Keratinocyte (primary cell): ENCODE results near the gene SUGCT. TPM values are rescaled to one million over a fixed set of nuclear protein-coding genes. Genes with fewer than 3 reads are reported as not detected.

Source experiments
- DNase-seq: peaks from one replicate; pipeline ENCODE4 v3.0.0-alpha.2; 2011; ENCODE audit warnings: low read depth, missing footprints, low spot score
- FAIRE-seq: peaks from 2 replicates; lab custom pipeline; 2011; peaks lifted over from hg19 to GRCh38; lab: Jason Lieb, UNC
- H2AFZ ChIP-seq: 2 replicates; pipeline ENCODE4 v1.6.0; 2012; ENCODE audit warnings: low read length, control low read depth, inconsistent platforms; ENCODE audit not compliant: control insufficient read depth
- H3K27ac ChIP-seq: 2 replicates; pipeline ENCODE4 v1.5.1; 2011; ENCODE audit warnings: low read length; ENCODE audit not compliant: control insufficient read depth, insufficient read depth
- H3K27me3 ChIP-seq: 3 replicates; pipeline ENCODE4 v1.6.0; 2011; ENCODE audit warnings: low read length; ENCODE audit not compliant: control insufficient read depth, insufficient read depth; ENCODE audit errors: extremely low read depth
- H3K36me3 ChIP-seq, 2 experiments: 2 replicates in 1 of 2; 3 replicates in 1 of 2; pipeline ENCODE4 v1.5.1; 2011; ENCODE audit warnings: low read length in 2 of 2, mild to moderate bottlenecking in 1 of 2; ENCODE audit not compliant: control insufficient read depth in 2 of 2, insufficient read depth in 2 of 2; ENCODE audit errors: extremely low read depth in 1 of 2
- H3K4me1 ChIP-seq: 3 replicates; pipeline ENCODE4 v1.5.1; 2011; ENCODE audit warnings: low read length; ENCODE audit not compliant: control insufficient read depth, insufficient read depth; ENCODE audit errors: extremely low read depth
- H3K4me2 ChIP-seq: 3 replicates; pipeline ENCODE4 v1.6.0; 2011; ENCODE audit warnings: low read depth, low read length; ENCODE audit not compliant: control insufficient read depth, insufficient read depth; ENCODE audit errors: extremely low read depth
- H3K4me3 ChIP-seq, 3 experiments: fragments of 200-600 bp in 1 of 3; sonication (generic) in 1 of 3; 2 replicates in 2 of 3; 3 replicates in 1 of 3; pipeline ENCODE4 v1.5.1; 2011 to 2016; ENCODE audit warnings: low read length in 3 of 3, mild to moderate bottlenecking in 3 of 3, control low read depth in 2 of 3, inconsistent platforms in 1 of 3, low read depth in 1 of 3, mixed read lengths in 1 of 3, mixed run types in 1 of 3, moderate library complexity in 1 of 3; ENCODE audit not compliant: control insufficient read depth in 2 of 3, insufficient read depth in 2 of 3; ENCODE audit errors: extremely low read depth in 1 of 3
- H3K79me2 ChIP-seq: 2 replicates; pipeline ENCODE4 v1.6.0; 2012; ENCODE audit warnings: low read length; ENCODE audit not compliant: control insufficient read depth, insufficient read depth
- H3K9ac ChIP-seq: 3 replicates; pipeline ENCODE4 v1.6.0; 2011; ENCODE audit warnings: low read length; ENCODE audit not compliant: control insufficient read depth, insufficient read depth; ENCODE audit errors: extremely low read depth
- H3K9me1 ChIP-seq: 3 replicates; pipeline ENCODE4 v1.6.0; 2011; ENCODE audit warnings: low read length; ENCODE audit not compliant: control insufficient read depth, insufficient read depth; ENCODE audit errors: extremely low read depth
- H3K9me3 ChIP-seq: 2 replicates; pipeline ENCODE4 v1.5.1; 2012; ENCODE audit warnings: low read depth, low read length; ENCODE audit not compliant: control insufficient read depth
- H4K20me1 ChIP-seq: 3 replicates; pipeline ENCODE4 v1.6.0; 2011; ENCODE audit warnings: low read length; ENCODE audit not compliant: control insufficient read depth, insufficient read depth; ENCODE audit errors: extremely low read depth
- CTCF ChIP-seq, 3 experiments: IDR thresholded peaks in 1 of 3; conservative IDR thresholded peaks in 1 of 3; optimal IDR thresholded peaks in 1 of 3; 2 replicates in 2 of 3; 3 replicates in 1 of 3; pipeline versions ENCODE3 to v1.5.1; 2011; ENCODE audit warnings: low read length in 3 of 3, mild to moderate bottlenecking in 3 of 3, moderate library complexity in 2 of 3, control low read depth in 1 of 3, inconsistent platforms in 1 of 3; ENCODE audit not compliant: insufficient read depth in 2 of 3; ENCODE audit errors: extremely low read depth in 1 of 3
- EZH2 ChIP-seq: IDR thresholded peaks from one replicate; pipeline ENCODE4 v1.6.1; 2012; ENCODE audit warnings: inconsistent platforms, mild to moderate bottlenecking, low read length, moderate library complexity
- dilution Hi-C: fragments of 300-500 bp; cut with MboI; formaldehyde crosslinking; loops from one replicate; pipeline ENCODE4 v1.7.0; 2020; ENCODE audit warnings: low sequenced_read_pairs; ENCODE audit not compliant: extremely low pct_ligation_motif_present
- polyA plus RNA-seq, 5 experiments: library from polyadenylated mRNA; depleted of rRNA in 3 of 5; stranded (reverse) in 3 of 5; stranded (forward) in 1 of 5; unstranded in 1 of 5; fragments of >200 nt; gene quantifications; 1 replicate in 1 of 5; 2 replicates in 3 of 5; 3 replicates in 1 of 5; pipeline versions ENCODE4 v1.2.1 to v1.2.3, GENCODE V29; 2011 to 2012; ENCODE audit warnings: missing spikeins in 2 of 5, low read depth in 1 of 5, low replicate concordance in 1 of 5

SUGCT gene
- polyA plus RNA-seq, 1 donor (not counting 4 experiments of a cell fraction or from before 2014, with no cell fraction given): 134 TPM

- FAIRE-seq: no peak
- Histone ChIP-seq H3K4me3 (no peak overlapping the region), H3K27ac (no peak overlapping the region), H3K9me3 (no peaks in the 10 kb centered on the region), H3K9me1 (no peaks in the 10 kb centered on the region), H3K79me2 (no peaks in the 10 kb centered on the region), H3K27me3 (no peaks in the 10 kb centered on the region), H4K20me1 (no peaks in the 10 kb centered on the region), H2AFZ (no peak overlapping the region), H3K4me1 (no peaks in the 10 kb centered on the region), H3K4me2 (no peak overlapping the region), H3K36me3 (no peaks in the 10 kb centered on the region), H3K9ac (no peak overlapping the region)
- TF ChIP-seq CTCF (optimal IDR thresholded peaks at IDR 0.05 in 1 of 3, IDR thresholded peaks at IDR 0.05 in 1 of 3, conservative IDR thresholded peaks at IDR 0.05 in 1 of 3; ENCODE audit: extremely low read depth in 1 of 3, insufficient read depth in 2 of 3, low read length in 3 of 3) (no peak), EZH2 (no peak)
- DNase-seq: no peak
- dilution Hi-C loops: no loop called here
Observed at GRCh38 chr7:40470091-40470592, 335.3 kb downstream of the SUGCT start.

GRCh38 chr7:40470817-40471216 is 336.0 kb downstream of the SUGCT start:
- H3K27ac ChIP-seq: no peak overlapping the region
- no peaks in the 10 kb centered on the region for H3K9me1 ChIP-seq
- H2AFZ ChIP-seq: no peak overlapping the region
- no peaks in the 10 kb centered on the region for H3K36me3 ChIP-seq
- H3K4me3 ChIP-seq: no peak overlapping the region
- no peaks in the 10 kb centered on the region for H4K20me1 ChIP-seq
- no peaks in the 10 kb centered on the region for H3K9me3 ChIP-seq
- no peak overlapping the region for H3K9ac ChIP-seq
- H3K4me2 ChIP-seq: no peak overlapping the region
- dilution Hi-C loops: no loop called here
- no peaks in the 10 kb centered on the region for H3K4me1 ChIP-seq
- no peaks in the 10 kb centered on the region for H3K79me2 ChIP-seq
- no peaks in the 10 kb centered on the region for H3K27me3 ChIP-seq
- FAIRE-seq (no peak), DNase-seq (no peak)
- TF ChIP-seq EZH2 (no peak), CTCF (optimal IDR thresholded peaks at IDR 0.05 in 1 of 3, IDR thresholded peaks at IDR 0.05 in 1 of 3, conservative IDR thresholded peaks at IDR 0.05 in 1 of 3; ENCODE audit: extremely low read depth in 1 of 3, insufficient read depth in 2 of 3, low read length in 3 of 3) (no peak)
